NCI-H187 treated with DMSO at 0.1 percent for 48 hours (cell line): Measurements from ENCODE around the gene ACTL7A.
"Not testable (repeated sequence)": the region's sequence is repeated elsewhere in the genome, so short reads cannot be mapped to it uniquely, and the experiment has no call there.

Experiments used
- DNase-seq: peaks from one replicate; lab custom pipeline; 2025; lab: John Stamatoyannopoulos, UW

The ACTL7A gene, protein sequence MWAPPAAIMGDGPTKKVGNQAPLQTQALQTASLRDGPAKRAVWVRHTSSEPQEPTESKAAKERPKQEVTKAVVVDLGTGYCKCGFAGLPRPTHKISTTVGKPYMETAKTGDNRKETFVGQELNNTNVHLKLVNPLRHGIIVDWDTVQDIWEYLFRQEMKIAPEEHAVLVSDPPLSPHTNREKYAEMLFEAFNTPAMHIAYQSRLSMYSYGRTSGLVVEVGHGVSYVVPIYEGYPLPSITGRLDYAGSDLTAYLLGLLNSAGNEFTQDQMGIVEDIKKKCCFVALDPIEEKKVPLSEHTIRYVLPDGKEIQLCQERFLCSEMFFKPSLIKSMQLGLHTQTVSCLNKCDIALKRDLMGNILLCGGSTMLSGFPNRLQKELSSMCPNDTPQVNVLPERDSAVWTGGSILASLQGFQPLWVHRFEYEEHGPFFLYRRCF

DNA sequence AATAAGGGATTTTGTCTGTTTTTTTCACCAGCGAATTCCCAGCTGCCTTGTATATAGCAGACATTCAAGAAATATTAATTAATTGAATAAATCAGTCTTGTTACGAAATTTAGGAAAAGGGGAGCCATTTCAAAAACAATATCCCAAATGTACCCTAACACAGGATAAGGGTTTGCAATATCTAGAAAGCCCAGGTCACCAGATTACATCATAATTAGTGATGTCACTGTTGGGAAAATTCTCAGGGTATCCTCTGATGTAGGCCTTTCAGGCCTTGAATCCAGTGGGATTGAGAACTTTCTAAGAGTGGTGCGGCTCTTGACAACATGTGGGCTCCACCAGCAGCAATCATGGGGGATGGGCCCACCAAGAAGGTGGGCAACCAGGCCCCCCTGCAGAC is at the start of gene ACTL7A:
ACTL7A (plus strand) TSS at position 270 of the 400 bp plus-strand sequence; CDS start at position 327, 57 bp downstream.
- no peak for DNase-seq

DNA sequence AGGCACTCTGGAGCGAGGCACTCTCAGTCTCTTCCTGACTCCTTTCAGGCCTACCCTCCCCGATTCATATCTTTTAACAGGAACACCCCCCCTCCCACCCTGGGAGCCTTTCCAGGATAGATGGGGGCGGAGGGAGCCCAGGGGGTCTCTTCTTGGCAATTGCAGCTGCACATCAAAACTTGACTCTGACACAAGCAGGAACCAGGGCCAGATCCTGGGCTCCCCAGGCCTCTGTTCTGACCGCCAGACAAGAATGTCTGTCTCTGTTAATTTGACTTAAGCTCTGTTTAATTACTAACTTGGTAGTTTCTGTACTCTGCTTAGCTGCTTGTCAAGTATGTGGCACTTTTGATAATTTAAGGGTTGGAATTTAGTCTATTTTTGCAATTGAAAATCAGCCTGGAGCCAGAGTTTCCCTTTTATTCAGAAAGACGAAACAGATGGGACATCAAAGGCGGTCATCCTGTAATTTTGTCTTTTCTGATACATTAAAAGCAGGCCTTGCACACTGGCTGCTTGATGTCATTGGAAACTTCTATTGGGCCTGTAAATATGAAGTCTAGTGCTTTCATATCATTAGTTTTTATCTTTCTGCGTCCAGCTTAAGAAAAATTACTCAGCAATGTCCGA is 49.6 kb upstream of the ACTL7A start:
- DNase-seq: no peak

DNA sequence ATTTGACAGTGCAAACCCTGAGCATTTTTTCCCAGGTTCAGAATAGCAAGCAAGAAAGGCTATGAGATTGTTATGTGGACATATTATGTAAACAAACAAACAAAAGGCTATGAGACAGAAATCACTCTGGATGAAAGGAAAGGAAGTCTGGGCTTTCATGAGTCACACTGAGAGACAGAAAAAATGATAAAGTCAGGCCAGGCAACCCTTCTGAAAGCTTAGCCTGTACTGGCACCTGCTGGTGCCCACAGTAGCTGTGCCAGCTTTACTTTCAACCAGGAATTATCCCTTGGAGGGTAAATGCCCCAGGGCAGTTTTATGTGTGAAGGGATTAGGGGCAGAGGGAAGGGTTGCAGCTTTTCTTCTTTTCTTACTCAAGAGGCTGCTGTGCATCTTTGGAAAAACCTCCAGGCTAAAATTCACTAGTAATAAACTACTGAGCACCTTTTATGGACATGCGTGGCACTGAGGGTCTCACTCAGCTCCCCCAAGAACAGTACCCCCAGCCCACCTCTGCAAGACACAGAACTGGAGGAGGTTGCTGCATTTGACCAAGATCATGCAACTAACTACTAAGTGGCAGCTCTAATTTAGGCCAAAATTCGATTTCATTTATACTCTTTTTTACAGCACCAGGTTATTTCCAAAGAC is 48.0 kb upstream of the ACTL7A start:
- no peak for DNase-seq

DNA sequence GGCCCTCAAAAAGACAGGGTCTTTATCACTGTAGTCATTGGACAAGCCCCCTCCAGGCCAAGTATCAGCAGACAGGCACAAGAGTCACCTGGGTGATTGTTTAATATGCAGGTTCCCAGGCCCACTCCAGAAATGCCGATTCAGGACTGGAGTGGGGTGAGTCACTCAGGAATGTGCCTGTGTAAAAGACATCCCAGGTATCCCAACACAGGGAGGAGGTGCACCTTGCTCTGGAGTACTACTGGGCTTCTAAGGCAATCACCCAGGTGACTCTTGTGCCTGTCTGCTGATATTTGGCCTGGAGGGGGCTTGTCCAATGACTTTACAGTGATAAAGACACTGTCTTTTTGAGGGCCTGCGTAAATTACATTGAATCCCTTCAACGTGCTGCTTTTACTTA is 46.9 kb upstream of the ACTL7A start:
- DNase-seq: no peak

DNA sequence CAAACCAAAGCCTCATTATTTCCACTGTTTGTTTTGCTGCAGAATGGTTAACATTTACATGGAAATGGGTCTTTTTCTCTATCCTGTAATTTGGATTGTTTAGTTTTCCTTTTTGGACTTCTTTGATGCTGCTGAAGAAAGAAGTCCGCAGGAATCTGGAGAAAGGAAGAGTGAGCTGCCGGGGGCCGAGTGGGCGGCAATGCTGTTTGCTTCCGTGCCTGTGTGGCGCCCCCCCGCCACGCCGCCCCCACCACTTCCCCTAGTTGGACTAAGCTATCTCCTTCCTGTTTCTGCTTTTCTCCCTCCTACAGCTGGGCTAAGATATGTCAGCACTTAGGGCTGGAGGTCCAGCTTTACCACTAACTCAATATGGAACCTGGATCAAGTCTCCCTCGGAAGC is 46.0 kb upstream of the ACTL7A start:
- DNase-seq: no peak

DNA sequence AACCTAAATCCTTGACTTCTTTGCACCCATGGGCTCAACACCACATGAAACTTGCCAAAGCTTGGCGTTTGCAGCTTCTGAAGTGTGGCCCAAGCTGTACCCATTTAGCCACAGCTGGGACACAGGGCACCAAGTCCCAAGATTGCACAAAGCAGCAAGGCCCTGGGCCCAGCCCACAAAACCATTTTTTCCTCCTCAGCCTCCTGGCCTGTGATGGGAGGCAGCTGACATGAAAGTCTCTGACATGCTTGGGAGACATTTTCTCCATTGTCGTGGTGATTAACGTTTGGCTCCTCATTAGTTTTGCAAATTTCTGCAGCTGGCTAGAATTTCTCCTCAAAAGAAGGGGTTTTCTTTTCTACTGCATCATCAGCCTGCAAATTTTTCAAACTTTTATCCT is 38.2 kb upstream of the ACTL7A start:
- no peak for DNase-seq

DNA sequence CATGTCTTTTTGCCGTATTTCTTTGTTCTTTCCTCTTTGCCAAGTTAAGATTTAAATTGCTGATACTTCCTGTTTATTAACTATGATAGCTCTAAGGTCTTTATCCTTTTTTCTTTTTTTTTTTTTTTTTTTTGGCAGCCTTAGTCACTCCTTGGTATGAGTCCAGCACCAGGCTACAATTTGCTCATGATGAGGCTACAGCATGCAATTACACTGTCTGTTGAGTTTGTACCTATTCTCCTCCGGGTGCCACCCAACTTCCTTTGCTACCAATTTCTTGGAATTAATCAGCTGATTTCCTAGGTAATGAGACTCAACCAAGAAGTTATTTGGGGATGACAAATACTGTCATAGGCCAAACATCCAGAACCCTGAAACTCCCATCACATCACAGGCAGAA is 31.8 kb upstream of the ACTL7A start:
- DNase-seq: no peak

DNA sequence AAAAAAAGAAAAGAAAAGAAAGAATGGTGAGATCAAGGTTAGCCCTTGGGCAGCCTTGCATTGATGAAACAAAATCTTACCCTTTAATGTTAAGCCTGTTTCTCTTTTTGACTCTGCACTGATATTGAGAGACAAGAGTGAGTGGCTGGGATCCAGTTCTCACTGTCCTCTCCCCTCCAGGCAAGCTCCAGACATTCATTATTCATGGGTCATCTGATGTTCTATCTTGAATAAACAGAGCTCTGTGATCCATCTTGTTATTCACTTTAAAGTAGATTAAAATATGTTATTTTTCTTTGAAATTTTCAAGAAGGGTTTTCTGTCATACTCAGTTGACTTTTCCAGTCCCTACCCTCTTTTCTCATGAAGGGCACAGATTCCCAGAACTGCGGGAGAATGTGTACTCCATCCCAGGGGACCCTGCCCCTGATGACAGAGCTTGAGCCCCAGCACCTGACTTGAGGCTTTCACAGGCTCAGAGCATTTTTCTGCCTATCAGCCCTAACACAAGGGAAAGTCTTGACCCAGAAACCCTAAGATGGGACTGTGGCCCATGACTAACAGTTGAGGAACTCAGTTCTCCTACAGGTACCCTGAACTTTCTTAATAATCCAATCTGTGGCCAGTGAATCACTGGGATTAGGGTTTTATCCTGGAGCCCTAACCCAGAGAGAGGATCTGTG is 30.4 kb upstream of the ACTL7A start:
- DNase-seq: no peak

DNA sequence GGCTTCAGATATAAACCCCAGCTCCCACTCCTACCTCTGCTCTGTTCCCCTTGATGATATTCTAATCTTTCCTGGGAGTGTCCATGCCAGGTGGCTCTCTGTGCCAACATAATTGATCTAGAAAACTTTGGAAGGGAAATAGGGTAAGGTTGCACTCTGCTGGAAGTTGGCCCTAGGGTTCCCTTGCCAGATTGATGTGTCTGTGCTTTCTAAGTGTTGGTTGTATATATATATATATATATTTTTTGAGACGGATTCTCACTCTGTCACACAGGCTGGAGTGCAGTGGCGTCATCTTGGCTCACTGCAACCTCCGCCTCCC is 29.9 kb upstream of the ACTL7A start:
- no peak for DNase-seq

DNA sequence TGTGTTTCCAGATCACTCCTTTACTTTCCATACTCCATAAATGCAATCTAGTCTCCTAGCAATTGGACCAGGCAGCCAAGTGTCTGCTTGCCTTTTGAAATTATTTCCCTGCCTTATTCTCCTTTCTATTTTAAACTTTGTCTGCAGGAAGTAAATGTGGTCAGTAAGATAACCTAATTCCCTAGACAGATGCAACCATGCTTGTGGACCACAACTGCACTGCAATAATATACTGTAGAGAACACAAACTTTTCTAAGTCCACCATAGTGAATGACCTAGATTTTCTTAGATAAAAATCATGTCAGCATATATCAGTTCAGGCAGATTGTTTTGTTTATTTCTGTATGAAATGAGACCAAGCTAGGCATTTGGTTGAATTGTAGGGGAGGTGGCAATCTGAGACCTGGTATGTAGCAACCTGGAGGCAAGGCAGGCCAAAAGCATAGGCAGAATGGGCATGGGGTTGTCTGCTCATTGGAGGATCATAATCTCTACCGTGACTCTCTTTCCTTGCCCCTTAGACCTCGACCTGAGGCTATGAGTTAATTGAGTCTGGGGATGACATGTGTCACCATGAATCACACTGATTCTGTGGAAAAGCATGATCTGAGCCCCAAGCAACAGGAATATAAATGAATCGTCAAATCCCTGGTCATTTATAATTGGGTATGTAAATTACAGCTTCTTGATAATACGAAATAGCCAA is 27.0 kb upstream of the ACTL7A start:
- DNase-seq: no peak

DNA sequence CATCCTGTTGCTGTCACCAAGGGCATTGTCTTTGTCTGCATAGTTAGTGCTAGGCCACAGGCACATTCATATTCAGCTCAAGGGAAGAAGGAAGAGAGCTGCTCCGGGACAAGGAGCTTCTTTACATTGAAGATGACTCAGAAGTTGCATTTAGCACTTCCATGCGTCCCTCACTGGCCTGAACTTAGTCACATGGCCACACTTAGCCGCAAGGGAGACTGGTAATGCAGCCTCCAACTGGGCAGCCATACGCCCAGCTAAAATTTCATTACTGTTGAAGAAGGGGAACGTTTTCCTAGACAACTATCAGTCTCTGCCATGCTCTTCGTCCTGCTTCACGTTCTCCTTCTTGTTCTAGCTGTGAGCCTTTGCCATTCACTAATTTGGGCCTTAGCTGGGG is 26.2 kb upstream of the ACTL7A start:
- DNase-seq: no peak

DNA sequence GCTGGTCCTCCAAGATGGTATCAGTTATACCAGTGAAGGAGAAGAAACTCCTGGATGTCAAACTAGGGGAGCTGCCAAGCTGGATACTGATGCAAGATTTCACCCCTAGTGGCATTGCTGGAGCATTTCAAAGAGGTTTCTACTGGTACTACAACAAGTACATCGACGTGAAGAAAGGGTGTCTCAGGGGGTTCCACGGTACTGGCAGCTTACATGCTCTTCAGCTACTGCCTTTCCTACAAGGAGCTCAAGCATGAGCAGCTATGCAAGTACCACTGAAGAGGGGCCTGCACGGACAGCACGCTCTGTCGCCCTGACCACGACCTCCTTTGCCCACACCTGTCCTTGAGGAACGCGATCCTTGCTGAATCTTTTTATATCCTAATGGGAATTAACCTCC is 25.7 kb upstream of the ACTL7A start:
- DNase-seq: no peak

DNA sequence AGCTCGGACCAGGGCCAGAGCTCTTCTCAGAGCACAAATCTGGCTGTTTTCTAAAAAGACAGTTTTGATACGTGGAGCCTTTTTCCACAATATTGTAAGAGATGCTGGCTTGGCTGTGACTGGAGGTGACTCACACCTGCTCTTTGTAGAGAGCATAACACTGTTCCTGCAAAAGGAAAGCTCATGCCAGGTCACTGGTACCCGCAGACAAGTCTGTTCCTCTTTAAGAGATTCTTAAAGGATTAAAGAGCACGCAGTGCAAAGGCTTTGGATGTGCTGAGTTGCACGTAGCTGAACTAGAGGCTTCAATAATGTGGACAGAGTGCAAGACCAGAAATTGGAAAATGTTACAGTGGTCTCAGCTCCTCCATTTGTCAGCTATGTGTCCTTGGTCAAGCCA is 25.3 kb upstream of the ACTL7A start:
- DNase-seq: no peak

DNA sequence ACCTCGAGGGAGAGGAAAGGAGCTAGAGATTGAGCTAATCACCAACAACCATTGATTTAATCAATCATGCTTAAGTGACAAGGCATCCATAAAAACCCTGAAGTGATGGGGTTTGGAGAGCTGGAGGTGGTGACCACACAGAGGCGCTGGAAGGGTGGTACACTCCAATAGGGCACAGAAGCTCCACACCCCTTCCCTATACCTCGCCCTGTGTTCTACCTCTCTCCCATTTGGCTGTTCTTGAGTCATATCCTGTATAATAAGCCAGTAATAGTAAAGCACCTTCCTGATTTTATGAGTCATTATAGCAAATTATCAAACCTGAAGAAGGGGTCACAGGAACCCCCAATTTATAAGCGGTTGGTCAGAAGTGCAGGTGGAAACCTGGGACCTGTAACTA is 24.5 kb upstream of the ACTL7A start:
- DNase-seq: no peak

DNA sequence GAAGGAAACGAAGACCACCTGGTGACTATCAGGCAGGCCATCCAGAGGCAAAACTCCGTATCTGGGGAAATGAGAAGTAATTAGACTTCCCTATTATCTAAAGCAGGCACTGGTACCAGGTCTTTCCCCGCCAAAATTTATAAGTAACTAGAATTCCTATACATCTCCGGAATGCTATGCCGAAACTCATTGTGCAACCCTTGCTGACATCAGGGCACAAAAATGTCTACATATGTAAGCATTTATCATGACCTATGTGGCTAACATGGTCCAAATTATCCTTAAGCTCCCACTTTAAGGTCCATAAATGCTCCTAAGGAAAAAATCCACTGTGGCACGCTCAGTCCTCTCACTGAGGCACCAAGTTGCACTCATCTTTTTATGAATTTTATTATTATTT is 24.0 kb upstream of the ACTL7A start:
- no peak for DNase-seq

DNA sequence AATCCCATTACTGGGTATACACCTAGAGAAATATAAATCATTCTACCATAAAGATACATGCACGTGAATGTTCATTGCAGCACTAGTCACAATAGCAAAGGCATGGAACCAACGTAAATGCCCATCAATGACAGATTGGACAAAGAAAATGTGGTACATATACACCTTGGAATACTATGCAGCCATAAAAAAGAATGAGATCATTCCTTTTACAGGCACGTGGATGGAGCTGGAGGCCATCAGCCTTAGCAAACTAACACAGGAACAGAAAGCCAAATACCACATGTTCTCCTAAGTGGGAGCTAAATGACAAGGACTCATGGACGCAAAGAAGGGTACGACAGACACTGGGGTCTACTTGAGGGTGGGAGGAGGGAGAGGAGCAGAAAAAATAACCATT is 22.5 kb upstream of the ACTL7A start:
- DNase-seq: not testable (repeated sequence)

DNA sequence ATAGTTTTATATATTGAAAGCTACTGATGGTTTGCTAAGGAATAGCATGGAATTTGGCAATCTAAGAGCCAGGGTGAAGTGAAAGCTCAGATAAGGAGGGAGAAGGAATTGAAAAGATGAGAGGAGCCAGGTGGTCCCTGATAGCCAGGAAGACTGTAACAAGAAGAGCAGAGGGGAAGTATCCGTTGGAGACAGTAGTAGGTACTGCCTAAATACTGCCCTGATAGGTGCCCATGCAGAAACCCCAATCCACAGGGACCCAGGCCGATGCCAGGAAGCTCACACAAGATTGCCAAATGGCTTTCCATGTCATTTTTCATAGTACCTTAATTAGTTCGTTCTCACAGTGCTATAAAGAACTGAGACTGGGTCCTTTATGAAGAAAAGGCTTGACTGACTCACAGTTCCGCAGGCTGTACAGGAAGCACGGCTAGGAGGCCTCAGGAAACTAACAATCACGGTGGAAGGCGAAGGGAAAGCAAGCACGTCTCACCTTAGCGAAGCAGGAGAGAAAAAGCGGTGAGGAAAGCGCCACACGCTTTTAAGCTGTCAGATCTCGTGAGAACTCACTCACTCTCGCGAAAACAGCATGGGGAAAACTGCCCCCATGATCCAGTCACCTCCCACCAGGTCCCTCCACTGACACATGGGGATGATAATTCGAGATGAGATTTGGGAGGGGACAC is 19.3 kb upstream of the ACTL7A start:
- DNase-seq: no peak

DNA sequence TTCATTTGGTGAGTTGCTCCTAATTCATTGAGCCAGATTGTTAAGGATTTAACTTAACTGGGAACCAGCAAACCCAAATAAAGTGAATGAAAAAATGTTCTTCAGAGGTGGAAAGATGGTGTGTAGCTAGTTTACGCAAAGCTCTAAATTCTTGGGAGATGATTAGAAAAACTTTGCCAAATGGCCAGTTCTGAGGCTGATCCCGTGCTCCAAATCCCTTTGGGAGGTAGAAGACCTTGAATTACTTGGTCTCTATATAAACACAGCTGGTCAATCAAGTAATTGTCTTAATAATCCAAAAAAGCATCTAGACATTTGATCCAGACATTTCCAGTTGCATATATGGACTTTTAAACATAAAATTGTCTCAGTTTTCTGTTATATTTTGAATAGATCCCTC is 17.7 kb upstream of the ACTL7A start:
- DNase-seq: no peak

DNA sequence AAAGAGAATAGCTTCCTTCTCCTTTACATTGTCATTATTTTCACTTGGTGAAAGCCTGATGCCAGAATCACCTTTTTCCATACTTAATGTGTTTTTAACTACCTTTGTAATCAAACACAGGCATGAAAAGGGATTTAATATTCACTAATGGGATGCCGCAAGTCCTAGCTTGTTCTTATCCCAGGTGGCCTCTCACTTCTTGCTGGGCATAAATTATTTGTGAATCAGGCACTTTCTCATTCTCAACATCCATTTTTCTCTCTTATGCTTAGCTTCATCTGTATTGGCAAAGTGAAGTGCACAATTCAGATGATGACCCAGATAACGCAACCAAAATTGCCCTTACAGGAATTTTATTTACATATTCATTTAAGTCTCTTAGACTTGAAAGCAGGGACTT is 17.2 kb upstream of the ACTL7A start:
- peak; percentile 48 for DNase-seq

DNA sequence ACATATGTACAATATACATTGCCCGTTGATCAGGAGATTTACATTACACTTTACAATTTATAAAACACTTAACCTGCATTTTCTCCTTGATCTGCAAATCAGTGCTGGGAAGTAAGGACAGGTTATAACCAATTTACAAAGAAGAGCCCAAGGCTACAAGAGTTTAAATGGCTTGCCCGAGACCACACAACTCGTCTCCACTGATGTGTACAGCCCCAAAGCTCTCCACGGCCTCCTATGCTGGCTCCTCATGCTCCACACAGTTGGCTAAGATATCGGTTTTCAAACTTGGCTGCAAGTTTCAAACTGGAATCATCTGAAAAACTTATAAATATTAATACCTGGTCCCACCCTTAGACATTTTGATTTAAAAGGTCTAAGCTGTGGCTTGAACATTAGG is 16.6 kb upstream of the ACTL7A start:
- DNase-seq: no peak

DNA sequence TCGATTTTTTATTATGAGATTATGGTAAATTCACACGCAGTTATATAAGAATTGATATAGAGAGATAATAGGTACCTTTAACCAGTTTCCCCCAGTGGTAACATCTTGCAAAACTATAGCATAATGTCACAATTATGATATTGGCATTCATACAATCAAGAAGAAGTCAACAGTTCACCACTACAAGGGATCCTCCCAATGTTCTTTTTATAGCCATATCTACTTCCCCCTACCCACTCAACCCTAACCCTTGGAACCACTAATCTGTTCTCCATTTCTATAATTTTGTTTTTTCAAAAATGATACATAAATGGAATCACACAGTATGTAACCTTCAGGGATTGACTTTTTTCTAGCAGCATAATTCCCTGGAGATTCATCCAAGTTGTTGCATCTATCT is 16.1 kb upstream of the ACTL7A start:
- no peak for DNase-seq

DNA sequence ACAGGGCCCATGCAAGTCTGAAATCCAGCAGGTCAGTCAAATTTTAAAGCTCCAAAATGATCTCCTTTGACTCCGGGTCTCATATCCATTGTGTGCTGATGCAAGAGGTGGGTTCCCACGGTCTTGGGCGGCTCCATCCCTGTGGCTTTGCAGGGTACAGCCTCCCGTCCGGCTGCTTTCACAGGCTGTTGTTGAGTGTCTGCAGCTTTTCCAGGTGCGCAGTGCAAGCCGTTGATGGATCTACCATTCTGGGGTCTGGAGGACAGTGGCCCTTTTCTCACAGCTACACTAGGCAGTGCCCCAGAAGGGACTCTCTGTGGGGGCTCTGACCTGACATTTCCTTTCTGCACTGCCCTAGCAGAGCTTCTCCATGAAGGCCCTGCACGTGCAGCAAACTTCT is 13.8 kb upstream of the ACTL7A start:
- DNase-seq: not testable (repeated sequence)
